Bronchial epithelial cell (primary cell): Measurements from ENCODE around the gene PLEKHA6. TPM values are rescaled to one million over a fixed set of nuclear protein-coding genes. Genes with fewer than 3 reads are reported as not detected.
A peak's percentile ranks its signal among the peaks of the same experiment; 100 is the strongest.

Experiments
- DNase-seq: peaks from one replicate; pipeline ENCODE4 v3.0.0-alpha.2; 2010; ENCODE audit warnings: low read depth
- FAIRE-seq: peaks from 2 replicates; lab custom pipeline; 2011; peaks lifted over from hg19 to GRCh38; lab: Jason Lieb, UNC
- H3K27me3 ChIP-seq: 2 replicates; pipeline ENCODE4 v1.5.1; 2011; ENCODE audit warnings: low read length; ENCODE audit not compliant: control insufficient read depth, insufficient read depth
- H3K36me3 ChIP-seq: 2 replicates; pipeline ENCODE4 v1.5.1; 2011; ENCODE audit warnings: low read length; ENCODE audit not compliant: control insufficient read depth, insufficient read depth
- H3K4me3 ChIP-seq: 2 replicates; pipeline ENCODE4 v1.5.1; 2011; ENCODE audit warnings: mild to moderate bottlenecking, low read depth, low read length, control low read depth
- CTCF ChIP-seq: IDR thresholded peaks from 2 replicates; pipeline ENCODE4 v1.5.1; 2011; ENCODE audit warnings: mild to moderate bottlenecking, moderate library complexity, low read length, control low read depth, inconsistent platforms; ENCODE audit not compliant: insufficient read depth, severe bottlenecking
- total RNA-seq: library from RNA; depleted of rRNA; stranded (reverse); fragments of >200 nt; gene quantifications from 2 replicates; pipeline ENCODE4 v1.2.1, GENCODE V29; 2014

Gene PLEKHA6
- total RNA-seq, 1 donor from 2014 or later: 2.1 TPM

DNA sequence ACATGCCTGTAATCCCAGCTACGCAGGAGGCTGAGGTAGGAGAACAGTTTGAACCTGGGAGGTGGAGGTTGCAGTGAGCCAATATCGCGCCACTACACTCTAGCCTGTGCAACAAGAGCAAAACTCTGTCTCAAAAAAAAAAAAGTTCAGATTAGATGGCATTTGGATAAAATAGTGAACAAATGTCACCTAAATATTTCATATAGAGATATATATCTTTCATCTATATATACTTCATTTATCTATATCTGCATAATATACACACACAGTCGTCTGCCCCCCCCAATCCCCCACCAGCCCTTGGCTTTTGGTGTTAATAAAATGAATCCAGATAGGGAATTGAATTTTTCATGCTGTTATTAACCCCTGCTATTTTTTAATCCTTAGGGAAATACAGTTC, 46.9 kb upstream of the PLEKHA6 start:
- TF ChIP-seq CTCF: no peak
- H3K4me3 ChIP-seq: peak overlapping the region; percentile 99
- peaks cover 14% of the 10 kb centered on the region for H3K36me3 ChIP-seq
- FAIRE-seq: no peak
- no peaks in the 10 kb centered on the region for H3K27me3 ChIP-seq
- DNase-seq: no peak

DNA sequence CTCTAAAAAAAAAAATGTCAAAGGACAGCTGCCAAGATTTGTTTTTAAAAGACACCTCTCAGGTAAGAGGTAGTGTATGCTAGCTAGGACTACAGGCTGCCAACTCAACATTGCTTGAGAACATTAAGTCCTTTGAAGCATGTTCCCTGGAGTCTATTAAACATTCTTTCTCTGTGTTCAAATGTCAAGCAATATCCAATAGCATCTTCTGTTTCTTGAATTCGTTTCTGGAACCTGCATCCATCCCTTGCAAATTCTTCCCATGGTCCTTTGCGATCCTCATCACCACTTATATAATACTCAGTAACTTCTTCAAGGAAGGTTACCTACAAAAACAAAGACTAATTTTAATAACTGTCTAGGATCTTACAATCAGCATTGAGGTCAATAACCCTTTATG, 46.3 kb upstream of the PLEKHA6 start:
- TF ChIP-seq CTCF: no peak
- no peak for FAIRE-seq
- Histone ChIP-seq H3K4me3 (no peak overlapping the region), H3K27me3 (no peaks in the 10 kb centered on the region), H3K36me3 (peaks cover 14% of the 10 kb centered on the region)
- no peak for DNase-seq

GRCh38 chr1:204404629-204405028, 44.9 kb upstream of the PLEKHA6 start:
- TF ChIP-seq CTCF: no peak
- H3K36me3 ChIP-seq: peaks cover 11% of the 10 kb centered on the region

GRCh38 chr1:204402391-204402790, 42.7 kb upstream of the PLEKHA6 start:
- no peak for DNase-seq
- no peak for TF ChIP-seq CTCF
- Histone ChIP-seq H3K27me3 (no peaks in the 10 kb centered on the region), H3K4me3 (no peak overlapping the region), H3K36me3 (peaks cover 10% of the 10 kb centered on the region)
- no peak for FAIRE-seq

More at GRCh38 chr1:204404629-204405028, 44.9 kb upstream of the PLEKHA6 start:
- no peaks in the 10 kb centered on the region for H3K27me3 ChIP-seq
- FAIRE-seq: no peak
- DNase-seq: no peak
- H3K4me3 ChIP-seq: no peak overlapping the region

DNA sequence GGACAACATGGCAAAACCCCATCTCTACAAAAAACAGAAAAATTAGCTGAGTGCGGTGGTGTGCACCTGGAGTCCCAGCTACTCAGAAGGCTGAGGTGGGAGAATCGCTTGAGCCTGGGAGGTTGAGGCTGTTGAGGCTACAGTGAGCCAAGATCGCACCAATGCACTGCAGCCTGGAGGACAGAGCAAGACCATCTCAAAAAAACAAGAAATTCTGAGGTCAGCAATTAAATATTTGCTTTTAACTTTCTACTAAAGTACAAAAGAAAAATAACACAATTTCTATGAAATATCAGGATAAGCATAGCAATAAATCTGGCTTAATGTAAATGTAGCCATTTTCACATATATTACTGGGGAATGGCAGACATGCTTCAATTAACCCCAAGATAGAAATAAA, 42.0 kb upstream of the PLEKHA6 start:
- no peak for FAIRE-seq
- peaks cover 12% of the 10 kb centered on the region for H3K36me3 ChIP-seq
- no peak for TF ChIP-seq CTCF
- no peak for DNase-seq
- no peak overlapping the region for H3K4me3 ChIP-seq
- H3K27me3 ChIP-seq: no peaks in the 10 kb centered on the region

DNA sequence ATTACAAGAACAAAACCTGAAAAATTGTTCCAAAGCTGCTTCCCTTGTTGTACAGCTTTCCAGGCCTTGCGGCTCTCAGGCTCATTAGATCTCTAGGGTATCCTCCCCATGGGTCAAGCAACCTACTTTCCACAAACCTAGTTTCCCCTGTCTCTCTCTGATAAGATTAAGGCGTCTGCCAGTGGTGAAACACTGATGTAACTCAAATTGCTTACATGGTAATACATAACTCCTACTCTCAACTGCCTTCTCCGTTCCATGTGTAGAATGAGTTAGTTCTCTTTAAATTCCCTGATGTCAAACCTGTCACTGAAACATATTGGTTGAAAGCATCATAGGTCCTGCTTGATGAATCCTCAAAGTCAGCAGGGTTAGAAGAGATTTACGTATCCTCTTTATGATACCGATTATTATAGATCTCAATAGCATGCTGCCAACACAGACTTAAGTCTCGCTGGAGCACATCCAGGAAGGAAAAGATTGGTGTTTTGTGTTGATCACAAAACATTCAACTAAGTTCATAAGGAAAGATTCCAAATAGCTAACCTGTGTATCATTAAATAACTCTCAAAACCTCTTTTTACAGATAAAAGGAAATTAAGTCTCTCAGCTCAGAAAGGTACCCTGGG, 41.3 kb upstream of the PLEKHA6 start:
- no peak for FAIRE-seq
- no peak overlapping the region for H3K4me3 ChIP-seq
- no peak for TF ChIP-seq CTCF
- H3K27me3 ChIP-seq: no peaks in the 10 kb centered on the region
- peaks cover 12% of the 10 kb centered on the region for H3K36me3 ChIP-seq
- no peak for DNase-seq
